ENCODE measurements around the gene FGF14. TPM values are rescaled to one million over a fixed set of nuclear protein-coding genes. Genes with fewer than 3 reads are reported as not detected.
A peak's percentile ranks its signal among the peaks of the same experiment; 100 is the strongest.

FGF14 gene
- total RNA-seq, 1 donor from 2014 or later: not detected

- no peak overlapping the region for H3K4me3 ChIP-seq (ENCODE audit: low read depth, low read length)
- H3K36me3 ChIP-seq (ENCODE audit: control insufficient read depth, insufficient read depth, low read length): no peaks in the 10 kb centered on the region
- no peak for TF ChIP-seq CTCF (IDR thresholded peaks at IDR 0.05; ENCODE audit: insufficient read depth, low read length, poor library complexity, severe bottlenecking)
- peak; percentile 69 for DNase-seq (ENCODE audit: low read depth)
- H3K27me3 ChIP-seq (ENCODE audit: control insufficient read depth, insufficient read depth, low read length): no peaks in the 10 kb centered on the region
Measured at GRCh38 chr13:101706651-101707050, 695.2 kb downstream of the FGF14 start.

- Histone ChIP-seq H3K36me3 (ENCODE audit: control insufficient read depth, insufficient read depth, low read length) (no peaks in the 10 kb centered on the region), H3K27me3 (ENCODE audit: control insufficient read depth, insufficient read depth, low read length) (no peaks in the 10 kb centered on the region), H3K4me3 (ENCODE audit: low read depth, low read length) (no peak overlapping the region)
- no peak for DNase-seq (ENCODE audit: low read depth)
- TF ChIP-seq CTCF (IDR thresholded peaks at IDR 0.05; ENCODE audit: insufficient read depth, low read length, poor library complexity, severe bottlenecking): no peak
Measured at GRCh38 chr13:101703838-101704237, 698.0 kb downstream of the FGF14 start.

- H3K36me3 ChIP-seq (ENCODE audit: control insufficient read depth, insufficient read depth, low read length): no peaks in the 10 kb centered on the region
- no peaks in the 10 kb centered on the region for H3K27me3 ChIP-seq (ENCODE audit: control insufficient read depth, insufficient read depth, low read length)
- no peak overlapping the region for H3K4me3 ChIP-seq (ENCODE audit: low read depth, low read length)
- no peak for TF ChIP-seq CTCF (IDR thresholded peaks at IDR 0.05; ENCODE audit: insufficient read depth, low read length, poor library complexity, severe bottlenecking)
- DNase-seq (ENCODE audit: low read depth): no peak
Measured at GRCh38 chr13:101703081-101703480, 698.8 kb downstream of the FGF14 start.

- Histone ChIP-seq H3K4me3 (ENCODE audit: low read depth, low read length) (no peak overlapping the region), H3K36me3 (ENCODE audit: control insufficient read depth, insufficient read depth, low read length) (no peaks in the 10 kb centered on the region), H3K27me3 (ENCODE audit: control insufficient read depth, insufficient read depth, low read length) (no peaks in the 10 kb centered on the region)
- no peak for TF ChIP-seq CTCF (IDR thresholded peaks at IDR 0.05; ENCODE audit: insufficient read depth, low read length, poor library complexity, severe bottlenecking)
- DNase-seq (ENCODE audit: low read depth): no peak
Measured at GRCh38 chr13:101700598-101700997, 701.2 kb downstream of the FGF14 start.

GRCh38 chr13:101698400-101698799, 703.4 kb downstream of the FGF14 start:
- TF ChIP-seq CTCF (IDR thresholded peaks at IDR 0.05; ENCODE audit: insufficient read depth, low read length, poor library complexity, severe bottlenecking): no peak
- H3K4me3 ChIP-seq (ENCODE audit: low read depth, low read length): no peak overlapping the region
- DNase-seq (ENCODE audit: low read depth): no peak

GRCh38 chr13:101697745-101698144, 704.1 kb downstream of the FGF14 start:
- TF ChIP-seq CTCF (IDR thresholded peaks at IDR 0.05; ENCODE audit: insufficient read depth, low read length, poor library complexity, severe bottlenecking): no peak
- no peak overlapping the region for H3K4me3 ChIP-seq (ENCODE audit: low read depth, low read length)
- DNase-seq (ENCODE audit: low read depth): no peak
- no peaks in the 10 kb centered on the region for H3K36me3 ChIP-seq (ENCODE audit: control insufficient read depth, insufficient read depth, low read length)
- no peaks in the 10 kb centered on the region for H3K27me3 ChIP-seq (ENCODE audit: control insufficient read depth, insufficient read depth, low read length)

More at GRCh38 chr13:101698400-101698799, 703.4 kb downstream of the FGF14 start:
- H3K36me3 ChIP-seq (ENCODE audit: control insufficient read depth, insufficient read depth, low read length): no peaks in the 10 kb centered on the region
- no peaks in the 10 kb centered on the region for H3K27me3 ChIP-seq (ENCODE audit: control insufficient read depth, insufficient read depth, low read length)
